Colonic mucosa (tissue), 4 donors: ENCODE results near the gene POLR2B. TPM values are rescaled to one million over a fixed set of nuclear protein-coding genes. Genes with fewer than 3 reads are reported as not detected.
"Not testable (repeated sequence)": the region's sequence is repeated elsewhere in the genome, so short reads cannot be mapped to it uniquely, and the experiment has no call there.

Experiments used
- DNase-seq: peaks from one replicate; pipeline ENCODE4 v3.0.0-alpha.2; 2020
- H3K27ac ChIP-seq: fragments of 200-600 bp; one replicate; pipeline ENCODE4 v1.8.0; 2021
- H3K27me3 ChIP-seq: fragments of 200-600 bp; one replicate; pipeline ENCODE4 v1.8.0; 2021
- H3K36me3 ChIP-seq: fragments of 200-600 bp; one replicate; pipeline ENCODE4 v1.8.0; 2021
- H3K4me1 ChIP-seq: fragments of 200-600 bp; one replicate; pipeline ENCODE4 v1.8.0; 2021; ENCODE audit warnings: mild to moderate bottlenecking
- H3K4me3 ChIP-seq: fragments of 200-600 bp; one replicate; pipeline ENCODE4 v1.8.0; 2021
- H3K9ac ChIP-seq, 2 donors: one replicate each; pipeline ENCODE4 v1.7.0; 2013; ENCODE audit warnings: control low read depth in 2 of 2, low read depth in 2 of 2, low read length in 2 of 2
- H3K9me3 ChIP-seq: fragments of 200-600 bp; one replicate; pipeline ENCODE4 v1.8.0; 2021
- intact Hi-C: fragments of 100-400 bp; cut with DNase I; formaldehyde crosslinking; loops from one replicate; pipeline ENCODE4 v1.14.1; 2022
- total RNA-seq, 2 donors: library from RNA; stranded (reverse); fragmentation: NEBNext Ultra II Directional in 1 of 2; extraction: Animal tissue kit (Norgen Biotek cat#: 25700) in 1 of 2; gene quantifications; one replicate each; pipeline ENCODE4 v1.2.1, GENCODE V29; 2021
- TF ChIP-seq, protein P1 (sequence below): fragments of 200-600 bp; IDR thresholded peaks from one replicate; pipeline ENCODE4 v1.8.0; 2022; ENCODE audit warnings: antibody characterized with exemption, mild to moderate bottlenecking
- donor health status: healthy.
- donor health status: DM: no; HTN: no; CAD: no.
- donor health status: DM: no; HTN: no; CAD: no.

POLR2B gene
- total RNA-seq, 2 donors from 2014 or later: 70.2 to 79.3 TPM

DNA sequence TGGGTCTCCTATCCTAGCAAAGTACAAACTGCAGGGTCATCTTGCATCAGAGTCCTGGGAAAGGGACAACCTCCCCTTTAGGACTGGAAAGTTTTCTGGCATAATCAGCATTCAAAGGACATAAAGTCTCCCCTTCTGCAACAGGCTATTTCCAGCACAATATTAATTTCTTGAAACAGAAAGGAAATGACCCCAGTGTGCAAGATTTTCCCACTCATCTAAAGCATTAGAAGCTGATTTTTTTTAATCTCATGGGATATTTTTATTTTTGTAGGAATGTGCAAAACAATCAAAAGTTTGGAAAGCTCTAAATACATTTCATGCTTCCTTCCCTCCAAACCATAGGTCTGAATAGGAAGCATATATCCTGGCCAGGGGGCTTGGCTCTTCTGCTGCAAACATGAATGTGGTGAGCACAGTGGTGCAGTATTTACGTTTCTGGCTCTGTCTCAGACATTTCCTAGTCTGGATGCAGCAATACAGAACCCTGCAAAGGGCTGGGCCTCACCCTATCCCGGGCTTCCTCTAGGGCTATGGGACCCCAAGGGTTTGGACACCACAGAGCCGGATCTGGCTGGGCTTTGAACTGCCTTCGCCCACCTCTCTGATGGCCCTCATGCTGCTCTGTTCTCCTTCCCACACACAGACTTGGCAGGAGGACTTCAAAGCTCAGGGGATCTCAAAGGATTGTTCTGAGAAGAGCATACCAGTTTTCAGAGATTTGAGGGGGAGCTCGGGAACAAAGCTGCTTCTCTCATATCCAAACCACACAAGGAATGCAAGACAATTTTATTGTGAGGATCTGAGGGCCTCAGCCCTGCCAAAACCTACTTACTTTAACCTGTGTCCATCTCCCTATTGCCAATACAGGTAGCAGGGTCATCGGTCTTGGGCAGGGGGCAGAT lies 64.9 kb downstream of the POLR2B start:
- Histone ChIP-seq H3K4me3 (no peak overlapping the region), H3K36me3 (no peaks in the 10 kb centered on the region), H3K27me3 (no peaks in the 10 kb centered on the region), H3K27ac (peak overlapping the region; percentile 35), H3K9ac (no peak overlapping the region), H3K4me1 (no peaks in the 10 kb centered on the region), H3K9me3 (no peaks in the 10 kb centered on the region)
- no peak for DNase-seq
- TF ChIP-seq, protein P1, sequence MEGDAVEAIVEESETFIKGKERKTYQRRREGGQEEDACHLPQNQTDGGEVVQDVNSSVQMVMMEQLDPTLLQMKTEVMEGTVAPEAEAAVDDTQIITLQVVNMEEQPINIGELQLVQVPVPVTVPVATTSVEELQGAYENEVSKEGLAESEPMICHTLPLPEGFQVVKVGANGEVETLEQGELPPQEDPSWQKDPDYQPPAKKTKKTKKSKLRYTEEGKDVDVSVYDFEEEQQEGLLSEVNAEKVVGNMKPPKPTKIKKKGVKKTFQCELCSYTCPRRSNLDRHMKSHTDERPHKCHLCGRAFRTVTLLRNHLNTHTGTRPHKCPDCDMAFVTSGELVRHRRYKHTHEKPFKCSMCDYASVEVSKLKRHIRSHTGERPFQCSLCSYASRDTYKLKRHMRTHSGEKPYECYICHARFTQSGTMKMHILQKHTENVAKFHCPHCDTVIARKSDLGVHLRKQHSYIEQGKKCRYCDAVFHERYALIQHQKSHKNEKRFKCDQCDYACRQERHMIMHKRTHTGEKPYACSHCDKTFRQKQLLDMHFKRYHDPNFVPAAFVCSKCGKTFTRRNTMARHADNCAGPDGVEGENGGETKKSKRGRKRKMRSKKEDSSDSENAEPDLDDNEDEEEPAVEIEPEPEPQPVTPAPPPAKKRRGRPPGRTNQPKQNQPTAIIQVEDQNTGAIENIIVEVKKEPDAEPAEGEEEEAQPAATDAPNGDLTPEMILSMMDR: no peak
- intact Hi-C loops: no loop called here

DNA sequence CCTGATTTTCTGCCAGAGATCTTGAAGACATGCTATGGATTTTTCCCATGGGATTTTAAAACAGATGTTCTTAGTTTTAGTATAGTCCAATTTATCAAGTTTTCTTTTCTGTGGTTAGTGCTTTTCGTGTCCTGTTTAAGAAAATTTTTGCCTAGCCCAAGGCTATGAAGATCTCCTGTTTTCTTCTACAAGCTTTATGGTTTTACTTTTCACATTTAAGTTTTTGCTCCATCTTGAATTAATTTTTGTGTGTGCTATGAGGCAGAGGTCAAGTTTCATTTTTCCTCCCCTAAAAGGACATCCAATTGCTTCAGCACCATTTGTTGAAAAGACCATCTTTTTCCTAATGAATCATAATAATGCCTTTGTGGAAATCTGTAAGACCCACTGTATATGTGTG lies 65.6 kb downstream of the POLR2B start:
- no peak for DNase-seq
- Histone ChIP-seq H3K4me1 (no peaks in the 10 kb centered on the region), H3K4me3 (no peak overlapping the region), H3K9me3 (no peaks in the 10 kb centered on the region), H3K36me3 (no peaks in the 10 kb centered on the region), H3K27ac (no peak overlapping the region), H3K27me3 (no peaks in the 10 kb centered on the region), H3K9ac (no peak overlapping the region)
- TF ChIP-seq, protein P1: no peak
- intact Hi-C loops: no loop called here

DNA sequence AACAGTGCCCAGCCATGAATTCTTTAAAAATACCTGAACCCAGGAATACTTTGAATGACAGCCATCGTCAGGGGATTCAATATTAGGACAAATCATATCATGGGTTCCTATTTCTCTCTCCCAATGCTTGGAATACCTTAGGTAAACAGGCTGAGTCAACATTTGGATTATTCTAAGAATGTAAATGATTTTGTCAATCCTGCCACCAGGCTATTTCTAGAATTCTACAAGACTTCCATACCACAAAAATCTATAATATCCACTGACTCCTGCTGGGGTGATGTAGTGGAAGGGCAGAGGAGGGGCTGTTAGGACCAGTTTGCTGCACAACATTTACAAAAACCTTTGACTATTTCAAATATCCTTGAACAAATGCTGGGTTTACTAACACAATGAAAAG lies 66.3 kb downstream of the POLR2B start:
- Histone ChIP-seq H3K9me3 (no peaks in the 10 kb centered on the region), H3K4me3 (no peak overlapping the region), H3K9ac (no peak overlapping the region), H3K27ac (no peak overlapping the region), H3K36me3 (no peaks in the 10 kb centered on the region), H3K27me3 (no peaks in the 10 kb centered on the region), H3K4me1 (no peaks in the 10 kb centered on the region)
- no peak for DNase-seq
- TF ChIP-seq, protein P1: no peak
- intact Hi-C loops: no loop called here

DNA sequence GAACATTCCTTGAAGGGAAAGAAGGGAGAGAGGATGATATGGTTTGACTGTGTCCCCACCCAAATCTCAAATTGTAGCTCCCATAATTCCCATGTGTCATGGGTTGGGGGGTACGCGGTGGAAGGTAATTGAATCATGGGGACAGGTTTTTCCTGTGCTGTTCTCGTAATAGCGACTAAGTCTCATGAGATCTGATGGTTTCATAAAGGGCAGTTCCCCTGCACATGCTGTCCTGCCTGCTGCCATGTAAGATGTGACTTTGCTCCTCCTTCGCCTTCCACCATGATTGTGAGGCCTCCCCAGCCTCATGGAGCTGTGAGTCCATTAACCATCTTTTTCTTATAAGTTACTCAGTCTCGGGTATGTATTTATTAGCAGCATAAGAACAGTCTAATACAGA lies 68.3 kb downstream of the POLR2B start:
- DNase-seq, H3K4me3 ChIP-seq, H3K9ac ChIP-seq, H3K27ac ChIP-seq, H3K27me3 ChIP-seq, H3K36me3 ChIP-seq, H3K4me1 ChIP-seq, intact Hi-C loops, H3K9me3 ChIP-seq: not testable (repeated sequence)

DNA sequence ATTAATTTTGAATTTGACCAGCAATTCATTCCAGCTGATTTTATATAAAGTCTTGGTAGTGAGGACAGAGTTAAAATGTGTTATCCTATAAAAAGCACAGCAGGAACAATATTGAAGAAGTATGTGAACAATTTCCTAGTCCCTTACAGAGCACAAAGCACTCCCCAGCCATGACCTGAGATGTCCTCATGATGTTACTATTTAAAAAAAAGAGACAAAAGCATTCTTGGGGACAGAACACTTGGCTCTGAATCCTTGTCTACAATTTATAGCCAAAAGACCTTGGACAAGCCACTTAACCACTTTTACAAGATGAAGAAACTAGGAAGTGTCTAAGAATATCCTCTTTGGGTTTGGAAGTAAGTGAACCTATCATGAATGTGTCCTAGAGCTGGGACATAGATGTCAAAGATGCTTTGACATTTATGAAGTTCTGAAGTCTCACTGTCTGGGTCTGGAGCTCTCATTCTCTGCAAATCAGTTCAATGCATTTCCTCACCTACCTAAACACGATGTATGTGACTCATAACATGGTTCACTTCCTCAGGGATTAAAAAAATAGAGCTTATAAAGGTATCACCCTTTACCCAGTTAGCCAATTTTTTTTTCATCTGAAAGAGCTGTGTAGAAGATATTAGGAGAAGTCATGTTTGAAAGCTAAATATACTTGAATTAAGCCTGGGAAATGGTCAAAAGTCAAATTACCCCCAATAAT lies 70.1 kb downstream of the POLR2B start:
- DNase-seq: no peak
- intact Hi-C loops: no loop called here
- Histone ChIP-seq H3K36me3 (no peaks in the 10 kb centered on the region), H3K9ac (no peak overlapping the region), H3K9me3 (no peaks in the 10 kb centered on the region), H3K27ac (no peak overlapping the region), H3K27me3 (no peaks in the 10 kb centered on the region), H3K4me1 (no peaks in the 10 kb centered on the region), H3K4me3 (no peak overlapping the region)
- TF ChIP-seq, protein P1: no peak

DNA sequence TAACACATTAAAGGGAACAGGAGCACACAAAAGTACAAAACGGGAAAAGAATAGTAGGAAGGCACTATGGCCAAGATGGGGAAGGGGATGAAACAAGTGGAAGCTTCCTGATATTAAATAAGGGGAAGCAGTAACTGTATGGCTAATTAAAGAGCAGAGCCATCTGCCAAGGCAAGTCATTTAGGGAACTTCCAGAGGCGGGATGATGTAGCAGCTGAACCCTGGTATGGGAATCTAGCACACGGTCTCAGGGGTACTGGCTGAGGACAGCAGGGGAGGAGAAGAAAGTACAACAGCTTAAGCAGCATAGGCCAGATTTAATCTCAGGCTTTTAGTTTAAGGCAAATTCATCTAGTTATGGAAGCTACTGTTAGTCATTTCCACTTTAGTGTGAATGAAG lies 72.4 kb downstream of the POLR2B start:
- no peak for DNase-seq
- Histone ChIP-seq H3K4me3 (no peak overlapping the region), H3K36me3 (no peaks in the 10 kb centered on the region), H3K4me1 (no peaks in the 10 kb centered on the region), H3K27ac (no peak overlapping the region), H3K9me3 (no peaks in the 10 kb centered on the region), H3K9ac (no peak overlapping the region), H3K27me3 (no peaks in the 10 kb centered on the region)
- TF ChIP-seq, protein P1: no peak
- intact Hi-C loops: no loop called here
